H9 (cell line): Measurements from ENCODE around the gene ABTB1. TPM values are rescaled to one million over a fixed set of nuclear protein-coding genes. Genes with fewer than 3 reads are reported as not detected.
A peak's percentile ranks its signal among the peaks of the same experiment; 100 is the strongest.

Source experiments
- DNase-seq: peaks from one replicate; pipeline ENCODE4 v3.0.0-alpha.2; 2017
- H2AFZ ChIP-seq: one replicate; pipeline ENCODE4 v1.6.1; 2013; ENCODE audit warnings: mild to moderate bottlenecking, low read length, control low read depth, moderate library complexity
- H2AK5ac ChIP-seq: 2 replicates; pipeline ENCODE4 v1.6.1; 2013; ENCODE audit warnings: low read length, control low read depth, mixed read lengths; ENCODE audit not compliant: insufficient read length
- H2BK120ac ChIP-seq: one replicate; pipeline ENCODE4 v1.6.1; 2013; ENCODE audit warnings: low read depth, mild to moderate bottlenecking, low read length, control low read depth, inconsistent platforms; ENCODE audit not compliant: poor library complexity, severe bottlenecking
- H2BK12ac ChIP-seq: 2 replicates; pipeline ENCODE4 v1.6.1; 2013; ENCODE audit warnings: low read length, control low read depth, mixed read lengths, low read depth; ENCODE audit not compliant: insufficient read length
- H2BK15ac ChIP-seq: 2 replicates; pipeline ENCODE4 v1.6.1; 2013; ENCODE audit warnings: low read depth, low read length, control low read depth
- H2BK20ac ChIP-seq: one replicate; pipeline ENCODE4 v1.6.1; 2013; ENCODE audit warnings: low read depth, mild to moderate bottlenecking, low read length, control low read depth, inconsistent platforms; ENCODE audit not compliant: poor library complexity, severe bottlenecking
- H2BK5ac ChIP-seq: 2 replicates; pipeline ENCODE4 v1.6.1; 2013; ENCODE audit warnings: low read length, control low read depth, mixed read lengths; ENCODE audit not compliant: insufficient read length
- H3K14ac ChIP-seq: 2 replicates; pipeline ENCODE4 v1.6.1; 2013; ENCODE audit warnings: low read length, control low read depth; ENCODE audit not compliant: insufficient read depth
- H3K18ac ChIP-seq: 2 replicates; pipeline ENCODE4 v1.6.1; 2013; ENCODE audit warnings: low read depth, mild to moderate bottlenecking, mixed read lengths, low read length, control low read depth; ENCODE audit not compliant: insufficient read length
- H3K23ac ChIP-seq: 2 replicates; pipeline ENCODE4 v1.6.1; 2013; ENCODE audit warnings: low read length, control low read depth, mixed read lengths, low read depth; ENCODE audit not compliant: insufficient read length
- H3K23me2 ChIP-seq: 2 replicates; pipeline ENCODE4 v1.6.1; 2013; ENCODE audit warnings: low read depth, mild to moderate bottlenecking, mixed read lengths, low read length, control low read depth; ENCODE audit not compliant: insufficient read length, poor library complexity, severe bottlenecking
- H3K27ac ChIP-seq: 2 replicates; pipeline ENCODE4 v1.5.1; 2013; ENCODE audit warnings: low read length, control low read depth, mixed read lengths, low read depth; ENCODE audit not compliant: insufficient read length
- H3K27me3 ChIP-seq: 2 replicates; pipeline ENCODE4 v1.6.1; 2013; ENCODE audit warnings: low read length, control low read depth, inconsistent platforms; ENCODE audit not compliant: insufficient read depth
- H3K4ac ChIP-seq: 2 replicates; pipeline ENCODE4 v1.6.1; 2013; ENCODE audit warnings: low read depth, mild to moderate bottlenecking, control low read depth, inconsistent platforms, low read length, moderate library complexity
- H3K4me1 ChIP-seq: 2 replicates; pipeline ENCODE4 v1.6.1; 2013; ENCODE audit warnings: low read length, control low read depth, inconsistent platforms; ENCODE audit not compliant: insufficient read depth
- H3K4me2 ChIP-seq: 2 replicates; pipeline ENCODE4 v1.6.1; 2013; ENCODE audit warnings: low read length, control low read depth, mixed read lengths; ENCODE audit not compliant: insufficient read length, insufficient read depth
- H3K56ac ChIP-seq: 2 replicates; pipeline ENCODE4 v1.6.1; 2013; ENCODE audit warnings: low read depth, mild to moderate bottlenecking, mixed read lengths, low read length, control low read depth; ENCODE audit not compliant: insufficient read length
- H3K79me1 ChIP-seq: 2 replicates; pipeline ENCODE4 v1.6.1; 2013; ENCODE audit warnings: low read depth, mild to moderate bottlenecking, moderate library complexity, low read length, control low read depth, inconsistent platforms; ENCODE audit not compliant: insufficient read depth, poor library complexity, severe bottlenecking
- H3K79me2 ChIP-seq: 2 replicates; pipeline ENCODE4 v1.6.1; 2013; ENCODE audit warnings: low read length, control low read depth, inconsistent platforms; ENCODE audit not compliant: insufficient read depth
- H3K9ac ChIP-seq: 2 replicates; pipeline ENCODE4 v1.6.1; 2013; ENCODE audit warnings: low read length, control low read depth, mixed read lengths; ENCODE audit not compliant: insufficient read length; ENCODE audit errors: extremely low read depth
- H3K9me3 ChIP-seq: one replicate; pipeline ENCODE4 v1.6.1; 2013; ENCODE audit warnings: low read depth, low read length, inconsistent platforms; ENCODE audit not compliant: control insufficient read depth
- H3T11ph ChIP-seq: one replicate; pipeline ENCODE4 v1.6.1; 2013; ENCODE audit warnings: mild to moderate bottlenecking, low read length, control low read depth, inconsistent platforms
- H4K20me1 ChIP-seq: one replicate; pipeline ENCODE4 v1.6.1; 2013; ENCODE audit not compliant: control insufficient read depth, insufficient read length, insufficient read depth
- H4K5ac ChIP-seq: 2 replicates; pipeline ENCODE4 v1.6.1; 2013; ENCODE audit warnings: low read depth, mild to moderate bottlenecking, mixed read lengths, low read length, control low read depth; ENCODE audit not compliant: insufficient read length
- H4K8ac ChIP-seq: replicated peaks from 2 replicates; pipeline ENCODE4 v1.6.1; 2013; ENCODE audit warnings: low read length, control low read depth, mixed read lengths, low read depth; ENCODE audit not compliant: insufficient read length
- H4K91ac ChIP-seq: 2 replicates; pipeline ENCODE4 v1.6.1; 2013; ENCODE audit warnings: low read depth, mild to moderate bottlenecking, moderate library complexity, mixed read lengths, low read length, control low read depth; ENCODE audit not compliant: insufficient read length
- H3K27ac Mint-ChIP-seq, 3 experiments: 2 replicates in 2 of 3; 3 replicates in 1 of 3; pipeline ENCODE4 v1.8.0; 2020 to 2021; ENCODE audit warnings: mixed read lengths in 3 of 3, mild to moderate bottlenecking in 1 of 3, moderate library complexity in 1 of 3
- H3K27me3 Mint-ChIP-seq: 2 replicates; pipeline ENCODE4 v1.8.0; 2021; ENCODE audit warnings: low read depth, mild to moderate bottlenecking, moderate library complexity, mixed read lengths
- H3K36me3 Mint-ChIP-seq, 3 experiments: 2 replicates in 2 of 3; 3 replicates in 1 of 3; pipeline ENCODE4 v1.8.0; 2020 to 2021; ENCODE audit warnings: low read depth in 3 of 3, mixed read lengths in 3 of 3; ENCODE audit not compliant: insufficient read depth in 1 of 3
- H3K4me1 Mint-ChIP-seq, 2 experiments: 2 replicates each; pipeline ENCODE4 v1.8.0; 2020; ENCODE audit warnings: mixed read lengths in 2 of 2
- H3K4me3 Mint-ChIP-seq, 2 experiments: 2 replicates in 1 of 2; 3 replicates in 1 of 2; pipeline ENCODE4 v1.8.0; 2020 to 2021; ENCODE audit warnings: mild to moderate bottlenecking in 2 of 2, mixed read lengths in 2 of 2, moderate library complexity in 1 of 2
- H3K9me3 Mint-ChIP-seq, 2 experiments: 2 replicates in 1 of 2; 3 replicates in 1 of 2; pipeline ENCODE4 v1.8.0; 2020; ENCODE audit warnings: mild to moderate bottlenecking in 2 of 2, mixed read lengths in 2 of 2, moderate library complexity in 1 of 2
- CTCF ChIP-seq: fragments of 200-600 bp; sonication (generic); conservative IDR thresholded peaks from 3 replicates; pipeline ENCODE4 v1.8.0; 2021; ENCODE audit warnings: antibody characterized with exemption, mild to moderate bottlenecking
- WGBS: extraction: QIAGEN DNeasy Blood & Tissue Kit; methylation state at CpG from one replicate; pipeline ENCODE4 v1.1.7; 2013; ENCODE audit warnings: missing lambda C conversion rate, low lambda C conversion rate, mixed read lengths; ENCODE audit not compliant: insufficient read length; ENCODE audit errors: extremely low coverage; 5-methylcytosine and 5-hydroxymethylcytosine counted together
- total RNA-seq: library from RNA; stranded (reverse); gene quantifications from 2 replicates; pipeline ENCODE4 v1.2.1, GENCODE V29; 2021

Gene ABTB1
- total RNA-seq, 1 experiment from 2014 or later: 6.2 TPM

DNA sequence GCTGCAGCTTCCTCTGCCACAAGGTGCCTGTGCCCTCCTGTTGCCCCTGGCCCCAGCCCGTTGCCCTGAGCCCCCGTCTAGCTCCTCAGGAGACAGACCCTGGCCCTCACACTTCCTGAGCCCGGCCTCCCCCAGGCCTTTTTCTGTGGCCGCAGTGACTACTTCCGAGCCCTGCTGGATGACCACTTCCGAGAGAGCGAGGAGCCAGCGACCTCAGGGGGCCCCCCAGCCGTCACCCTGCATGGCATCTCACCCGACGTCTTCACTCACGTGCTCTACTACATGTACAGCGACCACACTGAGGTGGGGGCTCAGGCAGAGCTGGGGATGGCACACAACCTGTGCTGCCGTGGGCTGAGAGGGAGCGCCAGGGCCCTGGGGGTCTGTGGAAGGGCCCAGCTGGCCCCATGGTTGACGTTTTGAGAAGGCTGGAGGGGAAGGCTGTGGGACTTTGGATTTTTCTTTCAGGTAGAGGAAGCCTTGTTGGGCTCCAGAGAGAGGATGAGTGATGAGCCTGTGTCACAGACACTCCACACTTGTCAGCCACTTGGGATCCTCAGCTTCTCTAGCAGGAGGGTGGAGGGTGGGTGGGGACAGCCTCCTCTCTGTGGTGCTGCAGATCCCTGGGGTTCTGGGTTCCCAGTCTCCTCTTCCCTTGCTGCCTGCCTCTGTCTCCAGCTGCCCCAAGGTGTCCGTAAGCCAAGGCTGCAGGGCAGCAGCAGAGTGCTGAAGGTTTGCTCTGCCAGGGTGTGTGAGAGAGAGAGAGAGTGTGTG lies 5.0 kb downstream of the ABTB1 start:
- no peak overlapping the region for H3K23ac ChIP-seq
- H2BK12ac ChIP-seq: no peak overlapping the region
- no peak overlapping the region for H4K5ac ChIP-seq
- no peaks in the 10 kb centered on the region for H3K79me2 ChIP-seq
- H2AK5ac ChIP-seq: no peak overlapping the region
- H3K14ac ChIP-seq: no peak overlapping the region
- no peak overlapping the region for H3K4me2 ChIP-seq
- H4K91ac ChIP-seq: no peak overlapping the region
- Mint-ChIP-seq H3K27ac (peak overlapping the region in 1 of 3 experiments; percentile 64; a peak in 1 of 7 replicates), H3K9me3 (no peaks in the 10 kb centered on the region), H3K4me3 (no peak overlapping the region), H3K36me3 (no peaks in the 10 kb centered on the region; a peak in 1 of 7 replicates), H3K27me3 (peaks cover 7% of the 10 kb centered on the region), H3K4me1 (peaks cover 13 to 14% of the 10 kb centered on the region in 2 experiments)
- no peak overlapping the region for H2BK120ac ChIP-seq
- no peak overlapping the region for H4K8ac ChIP-seq
- H3K27ac ChIP-seq: no peak overlapping the region
- DNase-seq: peak; percentile 17
- no peak for TF ChIP-seq CTCF
- no peaks in the 10 kb centered on the region for H3K9me3 ChIP-seq
- peaks cover 6% of the 10 kb centered on the region for H3K23me2 ChIP-seq
- no peak overlapping the region for H3T11ph ChIP-seq
- no peak overlapping the region for H2BK20ac ChIP-seq
- H3K9ac ChIP-seq: no peak overlapping the region
- no peaks in the 10 kb centered on the region for H3K79me1 ChIP-seq
- H4K20me1 ChIP-seq: no peaks in the 10 kb centered on the region
- no peak overlapping the region for H2BK15ac ChIP-seq
- H2AFZ ChIP-seq: no peak overlapping the region
- no peaks in the 10 kb centered on the region for H3K4me1 ChIP-seq
- H3K27me3 ChIP-seq: no peaks in the 10 kb centered on the region
- H3K56ac ChIP-seq: no peak overlapping the region
- no peak overlapping the region for H3K4ac ChIP-seq
- H2BK5ac ChIP-seq: no peak overlapping the region
- no peak overlapping the region for H3K18ac ChIP-seq
- WGBS: no CpG with 5 or more reads among the region's 17 CpGs
